Measurements from ENCODE around the gene VAPA.

GRCh38 chr18:9950289-9951016 is 36.6 kb downstream of the VAPA start:
- TF ChIP-seq CTCF (IDR thresholded peaks at IDR 0.05): no peak
- no peak for TF ChIP-seq EZH2 (IDR thresholded peaks at IDR 0.05; ENCODE audit: borderline replicate concordance, insufficient read depth, low read depth, low read length, poor library complexity, severe bottlenecking)

Data from B cell (primary cell).